Activated CD8-positive, alpha-beta T cell treated with anti-CD3 and anti-CD28 coated beads, Interleukin-2, amount 10 ng/mL, durations not matched to agents 7 days and 5 days (primary cell): ENCODE measurements around the gene ABLIM2. TPM values are rescaled to one million over a fixed set of nuclear protein-coding genes. Genes with fewer than 3 reads are reported as not detected.

Experiments
- ATAC-seq: fragments of 150-1000 bp; cut with Tn5 transposase; one replicate; pipeline ENCODE4 v1.10.0; 2021; ENCODE audit warnings: moderate library complexity
- CTCF ChIA-PET: fragments of 350-600 bp; sonication (Branson Sonifier 250); formaldehyde crosslinking; loops from one replicate; lab custom pipeline; 2021; ENCODE audit warnings: antibody characterized with exemption; lab: Charles Lee
- POLR2A ChIA-PET: fragments of 350-600 bp; sonication (Branson Sonifier 250); formaldehyde crosslinking; loops from one replicate; lab custom pipeline; 2021; ENCODE audit warnings: antibody characterized with exemption; lab: Charles Lee
- DNase-seq: peaks from one replicate; pipeline ENCODE4 v3.0.0-alpha.2; 2020
- H3K27ac Mint-ChIP-seq: one replicate; pipeline ENCODE4 v1.8.0; 2021; ENCODE audit warnings: mild to moderate bottlenecking, mixed read lengths
- H3K27me3 Mint-ChIP-seq: one replicate; pipeline ENCODE4 v1.8.0; 2021; ENCODE audit warnings: low read depth, mixed read lengths
- H3K36me3 Mint-ChIP-seq: one replicate; pipeline ENCODE4 v1.8.0; 2021; ENCODE audit warnings: low read depth, mixed read lengths
- H3K4me1 Mint-ChIP-seq: one replicate; pipeline ENCODE4 v1.8.0; 2021; ENCODE audit warnings: low read depth, mixed read lengths
- H3K4me3 Mint-ChIP-seq: one replicate; pipeline ENCODE4 v1.8.0; 2021; ENCODE audit warnings: mild to moderate bottlenecking, mixed read lengths
- H3K9me3 Mint-ChIP-seq: one replicate; pipeline ENCODE4 v1.8.0; 2022; ENCODE audit warnings: mixed read lengths; ENCODE audit not compliant: insufficient read depth
- total RNA-seq, 2 experiments: library from RNA; stranded (reverse); gene quantifications; one replicate each; pipeline ENCODE4 v1.2.3, GENCODE V29; 2021

The ABLIM2 gene
- total RNA-seq, 2 experiments from 2014 or later = 0.42 to 0.55 TPM

GRCh38 chr4:8051644-8052043 lies 107.0 kb downstream of the ABLIM2 start:
- DNase-seq (no peak), ATAC-seq (no peak)
- Mint-ChIP-seq H3K27me3 (no peaks in the 10 kb centered on the region), H3K4me1 (no peaks in the 10 kb centered on the region), H3K27ac (no peak overlapping the region), H3K9me3 (no peaks in the 10 kb centered on the region), H3K4me3 (no peak overlapping the region), H3K36me3 (no peaks in the 10 kb centered on the region)
- ChIA-PET POLR2A (no interaction called here), CTCF (no interaction called here)

- no peak overlapping the region for H3K27ac Mint-ChIP-seq
Observed at GRCh38 chr4:8050555-8051206, 107.9 kb downstream of the ABLIM2 start.

GRCh38 chr4:8050180-8050554 lies 108.4 kb downstream of the ABLIM2 start:
- ChIA-PET POLR2A (no interaction called here), CTCF (no interaction called here)
- H3K4me3 Mint-ChIP-seq = no peak overlapping the region
- H3K27ac Mint-ChIP-seq = no peak overlapping the region
- ATAC-seq (no peak), DNase-seq (no peak)
- H3K27me3 Mint-ChIP-seq = no peaks in the 10 kb centered on the region
- H3K9me3 Mint-ChIP-seq = no peaks in the 10 kb centered on the region
- H3K4me1 Mint-ChIP-seq = no peaks in the 10 kb centered on the region
- no peaks in the 10 kb centered on the region for H3K36me3 Mint-ChIP-seq

More at GRCh38 chr4:8050555-8051206, 107.9 kb downstream of the ABLIM2 start:
- no peaks in the 10 kb centered on the region for H3K27me3 Mint-ChIP-seq
- no peaks in the 10 kb centered on the region for H3K9me3 Mint-ChIP-seq
- ChIA-PET POLR2A (no interaction called here), CTCF (no interaction called here)
- H3K4me3 Mint-ChIP-seq = no peak overlapping the region
- no peaks in the 10 kb centered on the region for H3K36me3 Mint-ChIP-seq
- DNase-seq (no peak), ATAC-seq (no peak)
- H3K4me1 Mint-ChIP-seq = no peaks in the 10 kb centered on the region

GRCh38 chr4:8048856-8049676 lies 109.5 kb downstream of the ABLIM2 start:
- Mint-ChIP-seq H3K4me1 (no peaks in the 10 kb centered on the region), H3K36me3 (no peaks in the 10 kb centered on the region), H3K9me3 (no peaks in the 10 kb centered on the region), H3K4me3 (no peak overlapping the region), H3K27ac (no peak overlapping the region), H3K27me3 (peaks cover 6% of the 10 kb centered on the region)
- DNase-seq (no peak), ATAC-seq (no peak)
- CTCF ChIA-PET = no interaction called here
- POLR2A ChIA-PET = no interaction called here

GRCh38 chr4:8047837-8048678 lies 110.6 kb downstream of the ABLIM2 start:
- Mint-ChIP-seq H3K36me3 (no peaks in the 10 kb centered on the region), H3K27ac (no peak overlapping the region), H3K27me3 (peaks cover 10% of the 10 kb centered on the region), H3K9me3 (no peaks in the 10 kb centered on the region), H3K4me1 (no peaks in the 10 kb centered on the region), H3K4me3 (no peak overlapping the region)
- ChIA-PET POLR2A (no interaction called here), CTCF (no interaction called here)
- ATAC-seq = no peak
- DNase-seq = no peak

GRCh38 chr4:8046925-8047541 lies 111.6 kb downstream of the ABLIM2 start:
- Mint-ChIP-seq H3K27me3 (peaks cover 10% of the 10 kb centered on the region), H3K4me1 (no peaks in the 10 kb centered on the region), H3K4me3 (no peak overlapping the region), H3K9me3 (no peaks in the 10 kb centered on the region), H3K27ac (no peak overlapping the region), H3K36me3 (no peaks in the 10 kb centered on the region)
- ChIA-PET POLR2A (no interaction called here), CTCF (no interaction called here)
- no peak for ATAC-seq
- DNase-seq = no peak

GRCh38 chr4:8045909-8046308 lies 112.7 kb downstream of the ABLIM2 start:
- DNase-seq = no peak
- no peak for ATAC-seq
- Mint-ChIP-seq H3K27me3 (peaks cover 10% of the 10 kb centered on the region), H3K4me1 (no peaks in the 10 kb centered on the region), H3K9me3 (no peaks in the 10 kb centered on the region), H3K36me3 (no peaks in the 10 kb centered on the region), H3K4me3 (no peak overlapping the region), H3K27ac (no peak overlapping the region)
- ChIA-PET POLR2A (no interaction called here), CTCF (no interaction called here)

- Mint-ChIP-seq H3K4me3 (no peak overlapping the region), H3K27me3 (peaks cover 10% of the 10 kb centered on the region), H3K27ac (no peak overlapping the region), H3K36me3 (no peaks in the 10 kb centered on the region), H3K9me3 (no peaks in the 10 kb centered on the region), H3K4me1 (no peaks in the 10 kb centered on the region)
- DNase-seq (no peak), ATAC-seq (no peak)
- POLR2A ChIA-PET = no interaction called here
- CTCF ChIA-PET = no interaction called here
Observed at GRCh38 chr4:8044699-8045098, 113.9 kb downstream of the ABLIM2 start.

- ATAC-seq (no peak), DNase-seq (no peak)
- Mint-ChIP-seq H3K4me3 (no peak overlapping the region), H3K36me3 (no peaks in the 10 kb centered on the region), H3K4me1 (no peaks in the 10 kb centered on the region), H3K9me3 (no peaks in the 10 kb centered on the region), H3K27me3 (peaks cover 13% of the 10 kb centered on the region), H3K27ac (no peak overlapping the region)
- ChIA-PET POLR2A (no interaction called here), CTCF (no interaction called here)
Observed at GRCh38 chr4:8044244-8044643, 114.4 kb downstream of the ABLIM2 start.

- POLR2A ChIA-PET = no interaction called here
- Mint-ChIP-seq H3K27ac (no peak overlapping the region), H3K27me3 (peaks cover 19% of the 10 kb centered on the region), H3K36me3 (no peaks in the 10 kb centered on the region), H3K9me3 (no peaks in the 10 kb centered on the region), H3K4me3 (no peak overlapping the region), H3K4me1 (no peaks in the 10 kb centered on the region)
- CTCF ChIA-PET = no interaction called here
- no peak for DNase-seq
- ATAC-seq = no peak
Observed at GRCh38 chr4:8043596-8043995, 115.0 kb downstream of the ABLIM2 start.

- H3K27me3 Mint-ChIP-seq = peaks cover 23% of the 10 kb centered on the region
- ATAC-seq (no peak), DNase-seq (no peak)
- no peak overlapping the region for H3K27ac Mint-ChIP-seq
- no peaks in the 10 kb centered on the region for H3K4me1 Mint-ChIP-seq
- POLR2A ChIA-PET = no interaction called here
- H3K4me3 Mint-ChIP-seq = no peak overlapping the region
- no peaks in the 10 kb centered on the region for H3K9me3 Mint-ChIP-seq
- no peaks in the 10 kb centered on the region for H3K36me3 Mint-ChIP-seq
- CTCF ChIA-PET = no interaction called here
Observed at GRCh38 chr4:8041868-8042267, 116.7 kb downstream of the ABLIM2 start.
